Measurements from ENCODE around the gene PASD1.
"Not testable (repeated sequence)": the region's sequence is repeated elsewhere in the genome, so short reads cannot be mapped to it uniquely, and the experiment has no call there.

Gene PASD1

GRCh38 chrX:151563449-151563848, at the start of gene PASD1:
Gene PASD1, plus strand, starts transcription at chrX:151563675. Its CDS starts 37,879 bp downstream, at chrX:151601554.
- DNase-seq: no peak

- DNase-seq: no peak
Observed at GRCh38 chrX:151515237-151515636, 48.2 kb upstream of the PASD1 start.

- DNase-seq: no peak
Observed at GRCh38 chrX:151516538-151517187, 46.8 kb upstream of the PASD1 start.

- DNase-seq: no peak
Observed at GRCh38 chrX:151517421-151517820, 46.1 kb upstream of the PASD1 start.

GRCh38 chrX:151523351-151523750, 40.1 kb upstream of the PASD1 start:
- no peak for DNase-seq

- no peak for DNase-seq
Observed at GRCh38 chrX:151536571-151536970, 26.9 kb upstream of the PASD1 start.

- no peak for DNase-seq
Observed at GRCh38 chrX:151537572-151537971, 25.9 kb upstream of the PASD1 start.

- DNase-seq: no peak
Observed at GRCh38 chrX:151538190-151539122, 25.0 kb upstream of the PASD1 start.

GRCh38 chrX:151543706-151544105, 19.8 kb upstream of the PASD1 start:
- no peak for DNase-seq

GRCh38 chrX:151546226-151546625, 17.2 kb upstream of the PASD1 start:
- DNase-seq: not testable (repeated sequence)

- not testable (repeated sequence) for DNase-seq
Observed at GRCh38 chrX:151551176-151551575, 12.3 kb upstream of the PASD1 start.

- DNase-seq: no peak
Observed at GRCh38 chrX:151552743-151553142, 10.7 kb upstream of the PASD1 start.

GRCh38 chrX:151555301-151555700, 8.2 kb upstream of the PASD1 start:
- DNase-seq: not testable (repeated sequence)

- not testable (repeated sequence) for DNase-seq
Observed at GRCh38 chrX:151562485-151562884, 990 bp upstream of the PASD1 start.

GRCh38 chrX:151563003-151563402, 472 bp upstream of the PASD1 start:
- not testable (repeated sequence) for DNase-seq

- no peak for DNase-seq
Observed at GRCh38 chrX:151564035-151564434, 560 bp downstream of the PASD1 start.

- DNase-seq: not testable (repeated sequence)
Observed at GRCh38 chrX:151566872-151567271, 3.4 kb downstream of the PASD1 start.

GRCh38 chrX:151570561-151570960, 7.1 kb downstream of the PASD1 start:
- no peak for DNase-seq

GRCh38 chrX:151593384-151593783, 29.9 kb downstream of the PASD1 start:
- DNase-seq: not testable (repeated sequence)

- DNase-seq: no peak
Observed at GRCh38 chrX:151596282-151596681, 32.8 kb downstream of the PASD1 start.

GRCh38 chrX:151604931-151605330, 41.5 kb downstream of the PASD1 start:
- no peak for DNase-seq

- no peak for DNase-seq
Observed at GRCh38 chrX:151609222-151609621, 45.7 kb downstream of the PASD1 start.

GRCh38 chrX:151621422-151621821, 57.9 kb downstream of the PASD1 start:
- DNase-seq: no peak

- no peak for DNase-seq
Observed at GRCh38 chrX:151624677-151625076, 61.2 kb downstream of the PASD1 start.
